B cell (primary cell): ENCODE data around the gene CENPB. TPM values are rescaled to one million over a fixed set of nuclear protein-coding genes. Genes with fewer than 3 reads are reported as not detected.

Source experiments
- ATAC-seq: fragments of 200-7000 bp; cut with Tn5 transposase; one replicate; pipeline ENCODE4 v1.10.0; 2021; ENCODE audit warnings: low read depth, mild to moderate bottlenecking, moderate number of reproducible peaks, moderate library complexity
- CTCF ChIA-PET: fragments of 350-600 bp; sonication (Branson Sonifier 250); formaldehyde crosslinking; loops from one replicate; lab custom pipeline; 2021; ENCODE audit warnings: antibody characterized with exemption, inconsistent platforms; lab: Charles Lee
- POLR2A ChIA-PET: fragments of 350-600 bp; sonication (Branson Sonifier 250); formaldehyde crosslinking; loops from one replicate; lab custom pipeline; 2021; ENCODE audit warnings: antibody characterized with exemption; lab: Charles Lee
- DNase-seq: peaks from one replicate; pipeline ENCODE4 v3.0.0; 2013
- H2AFZ ChIP-seq: 2 replicates; pipeline ENCODE4 v1.6.1; 2012; ENCODE audit warnings: mild to moderate bottlenecking, low read depth, low read length; ENCODE audit not compliant: insufficient read depth, poor library complexity, severe bottlenecking
- H3K27ac ChIP-seq, 2 donors: 1 replicate in 1 of 2; 2 replicates in 1 of 2; pipeline ENCODE4 v1.5.1; 2012 to 2013; ENCODE audit warnings: low read length in 2 of 2, mild to moderate bottlenecking in 2 of 2, moderate library complexity in 1 of 2
- H3K27me3 ChIP-seq, 4 experiments: fragments of 200-600 bp in 1 of 4; sonication (generic) in 1 of 4; replicated peaks in 1 of 4; 1 replicate in 2 of 4; 2 replicates in 2 of 4; pipeline versions ENCODE4 v1.6.1 to v1.7.0; 2013 to 2016; ENCODE audit warnings: low read length in 3 of 4, mild to moderate bottlenecking in 2 of 4, mixed read lengths in 1 of 4, moderate library complexity in 1 of 4; ENCODE audit not compliant: insufficient read depth in 4 of 4, control insufficient read depth in 3 of 4; ENCODE audit errors: control extremely low read depth in 1 of 4
- H3K36me3 ChIP-seq, 2 experiments: replicated peaks in 1 of 2; 1 replicate in 1 of 2; 2 replicates in 1 of 2; pipeline versions ENCODE4 v1.6.1 to v1.7.1; 2013; ENCODE audit warnings: low read length in 1 of 2; ENCODE audit not compliant: insufficient read depth in 2 of 2, control insufficient read depth in 1 of 2; ENCODE audit errors: control extremely low read depth in 1 of 2, extremely low read depth in 1 of 2
- H3K4me1 ChIP-seq, 2 donors: fragments of 200-600 bp in 1 of 2; sonication (generic) in 1 of 2; 1 replicate in 1 of 2; 2 replicates in 1 of 2; pipeline versions ENCODE4 v1.5.1 to v1.6.1; 2013 to 2017; ENCODE audit warnings: low read length in 2 of 2; ENCODE audit not compliant: control insufficient read depth in 2 of 2, insufficient read depth in 2 of 2
- H3K4me2 ChIP-seq: replicated peaks from 2 replicates; pipeline ENCODE3; 2012; ENCODE audit warnings: mild to moderate bottlenecking, low read depth, low read length; ENCODE audit not compliant: poor library complexity, severe bottlenecking
- H3K4me3 ChIP-seq, 5 experiments: fragments of 200-600 bp in 1 of 5; sonication (generic) in 1 of 5; 1 replicate in 3 of 5; 2 replicates in 2 of 5; pipeline versions ENCODE4 v1.5.1 to v1.7.0; 2011 to 2016; ENCODE audit warnings: low read length in 4 of 5, mild to moderate bottlenecking in 4 of 5, low read depth in 2 of 5, control low read depth in 1 of 5, moderate library complexity in 1 of 5; ENCODE audit not compliant: insufficient read depth in 1 of 5; ENCODE audit errors: control extremely low read depth in 1 of 5, extremely low read depth in 1 of 5
- H3K79me2 ChIP-seq: fragments of 200-600 bp; sonication (generic); one replicate; pipeline ENCODE4 v1.6.0; 2016; ENCODE audit warnings: low read length; ENCODE audit not compliant: control insufficient read depth, insufficient read depth
- H3K9ac ChIP-seq: fragments of 200-600 bp; sonication (generic); 2 replicates; pipeline ENCODE4 v1.6.1; 2017; ENCODE audit warnings: mild to moderate bottlenecking, low read length, moderate library complexity
- H3K9me3 ChIP-seq, 3 donors: one replicate each; pipeline versions ENCODE4 v1.6.1 to v1.7.1; 2013; ENCODE audit warnings: low read length in 2 of 3; ENCODE audit not compliant: control insufficient read depth in 2 of 3, insufficient read depth in 1 of 3; ENCODE audit errors: control extremely low read depth in 1 of 3
- H4K20me1 ChIP-seq: 2 replicates; pipeline ENCODE4 v1.6.0; 2012; ENCODE audit warnings: mild to moderate bottlenecking, low read length; ENCODE audit not compliant: insufficient read depth, control insufficient read depth, poor library complexity, severe bottlenecking
- H3K27ac Mint-ChIP-seq: one replicate; pipeline ENCODE4 v1.8.0; 2021; ENCODE audit warnings: mixed read lengths
- H3K27me3 Mint-ChIP-seq: one replicate; pipeline ENCODE4 v1.8.0; 2021; ENCODE audit warnings: mixed read lengths
- H3K4me1 Mint-ChIP-seq: one replicate; pipeline ENCODE4 v1.8.0; 2021; ENCODE audit warnings: mixed read lengths
- H3K4me3 Mint-ChIP-seq: one replicate; pipeline ENCODE4 v1.8.0; 2021; ENCODE audit warnings: mixed read lengths
- H3K9me3 Mint-ChIP-seq: one replicate; pipeline ENCODE4 v1.8.0; 2022; ENCODE audit warnings: mixed read lengths; ENCODE audit not compliant: insufficient read depth
- CTCF ChIP-seq: fragments of 200-600 bp; IDR thresholded peaks from one replicate; pipeline ENCODE4 v1.8.0; 2022; ENCODE audit warnings: antibody characterized with exemption, mild to moderate bottlenecking
- EZH2 ChIP-seq: IDR thresholded peaks from 2 replicates; pipeline ENCODE4 v1.6.1; 2012; ENCODE audit warnings: borderline replicate concordance, low read depth, mild to moderate bottlenecking, moderate library complexity, low read length; ENCODE audit not compliant: insufficient read depth, poor library complexity, severe bottlenecking
- WGBS: methylation state at CpG from one replicate; pipeline ENCODE4 v1.1.5; 2013; ENCODE audit warnings: missing lambda C conversion rate; ENCODE audit not compliant: insufficient coverage; 5-methylcytosine and 5-hydroxymethylcytosine counted together
- intact Hi-C: fragments of 100-400 bp; cut with micrococcal nuclease; formaldehyde crosslinking; loops from one replicate; pipeline ENCODE4 v1.10.0; 2022
- polyA plus RNA-seq: library from polyadenylated mRNA; depleted of rRNA; stranded (reverse); fragments of >200 nt; gene quantifications from 2 replicates; pipeline ENCODE4 v1.2.3, GENCODE V29; 2012
- total RNA-seq, 2 donors: library from RNA; stranded (reverse); fragments of 120-200 nt in 1 of 2; gene quantifications; 1 replicate in 1 of 2; 2 replicates in 1 of 2; pipeline versions ENCODE4 v1.2.3 to v1.2.4, GENCODE V29; 2013 to 2022

The CENPB gene
- total and polyA plus RNA-seq, 2 donors (not counting 1 experiment from before 2014, with no cell fraction given), result 13.3 to 46.4 TPM

- CTCF ChIA-PET, result interaction anchor here (1.2 to 2.7 kb wide), 3 partner anchors 12 to 53 kb away, joined by 3 to 13 read pairs (median 5); partner anchors contain the start of gene AP5S1
- DNase-seq, result no peak
- peaks cover 4% of the 10 kb centered on the region for H4K20me1 ChIP-seq
- H3K27ac Mint-ChIP-seq, result peak overlapping the region; percentile 94
- POLR2A ChIA-PET, result interaction anchor here (1.0 kb wide), 1 partner anchor 10 kb away, joined by 3 read pairs; no protein-coding TSS in a partner anchor
- no peak overlapping the region for H3K4me3 Mint-ChIP-seq
- peaks cover 0 to 62% of the 10 kb centered on the region in 2 experiments for H3K36me3 ChIP-seq
- 93% methylated on average over 4 of the region's 4 CpGs for WGBS
- no peak for ATAC-seq
- H3K27me3 ChIP-seq, result no peaks in the 10 kb centered on the region
- H3K79me2 ChIP-seq, result peaks cover 43% of the 10 kb centered on the region
- no peaks in the 10 kb centered on the region for H3K9me3 Mint-ChIP-seq
- no peaks in the 10 kb centered on the region for H3K27me3 Mint-ChIP-seq
- H3K27ac ChIP-seq, result peak overlapping the region; percentile 79 to 85
- intact Hi-C loops, result no loop called here
- no peak overlapping the region for H2AFZ ChIP-seq
- H3K9ac ChIP-seq, result no peak overlapping the region
- H3K9me3 ChIP-seq, result no peaks in the 10 kb centered on the region
- H3K4me2 ChIP-seq, result no peak overlapping the region
- peaks cover 49 to 67% of the 10 kb centered on the region in 2 donors for H3K4me1 ChIP-seq
- peaks cover 65% of the 10 kb centered on the region for H3K4me1 Mint-ChIP-seq
- TF ChIP-seq EZH2, result no peak
- no peak for TF ChIP-seq CTCF
- no peak overlapping the region for H3K4me3 ChIP-seq
These were observed 14.8 kb upstream of the CENPB start for GRCh38 chr20:3801299-3801698.

GRCh38 chr20:3800878-3801260 lies 14.3 kb upstream of the CENPB start:
- TF ChIP-seq EZH2 (no peak), CTCF (no peak)
- Mint-ChIP-seq H3K27me3 (no peaks in the 10 kb centered on the region), H3K9me3 (no peaks in the 10 kb centered on the region), H3K4me3 (no peak overlapping the region), H3K4me1 (peaks cover 67% of the 10 kb centered on the region), H3K27ac (peak overlapping the region; percentile 94)
- H3K9ac ChIP-seq, result no peak overlapping the region
- no peaks in the 10 kb centered on the region for H3K27me3 ChIP-seq
- DNase-seq (no peak), ATAC-seq (no peak)
- WGBS, result 95% methylated on average over 8 of the region's 8 CpGs
- no peak overlapping the region for H2AFZ ChIP-seq
- peaks cover 49 to 67% of the 10 kb centered on the region in 2 donors for H3K4me1 ChIP-seq
- peak overlapping the region; percentile 79 to 85 for H3K27ac ChIP-seq
- H3K4me3 ChIP-seq, result no peak overlapping the region
- H3K4me2 ChIP-seq, result peak overlapping the region; percentile 99
- ChIA-PET CTCF (interaction anchor here (1.2 to 2.7 kb wide), 4 partner anchors 12 to 54 kb away, joined by 3 to 13 read pairs (median 4); partner anchors contain the start of genes AP5S1 and CENPB), POLR2A (interaction anchor here (0.5 to 1.4 kb wide), 3 partner anchors 10 to 45 kb away, joined by 3 to 6 read pairs (median 4); no protein-coding TSS in a partner anchor)
- intact Hi-C loops, result no loop called here
- H3K36me3 ChIP-seq, result peaks cover 0 to 58% of the 10 kb centered on the region in 2 experiments
- H3K9me3 ChIP-seq, result no peaks in the 10 kb centered on the region
- H3K79me2 ChIP-seq, result peaks cover 43% of the 10 kb centered on the region
- H4K20me1 ChIP-seq, result peaks cover 4% of the 10 kb centered on the region
